ENCODE results near the gene SNAI3.

Gene SNAI3

GRCh38 chr16:88651989-88652761 lies 34.1 kb downstream of the SNAI3 start:
- DNase-seq (ENCODE audit: low read depth in 2 of 2, low spot score in 1 of 2) = no peak

GRCh38 chr16:88651276-88651988 lies 34.9 kb downstream of the SNAI3 start:
- peak in 1 of 2 donors; percentile 50 for DNase-seq (ENCODE audit: low read depth in 2 of 2, low spot score in 1 of 2)

GRCh38 chr16:88650749-88651275 lies 35.5 kb downstream of the SNAI3 start, which contains the start of gene CYBA:
CYBA (minus strand) TSS chr16:88651053; CDS start chr16:88651013, 40 bp downstream.
- DNase-seq (ENCODE audit: low read depth in 2 of 2, low spot score in 1 of 2) = peak; percentile 49 to 61

- DNase-seq (ENCODE audit: low read depth in 2 of 2, low spot score in 1 of 2) = no peak
Observed at GRCh38 chr16:88649924-88650748, 36.2 kb downstream of the SNAI3 start.

GRCh38 chr16:88649195-88649923 lies 36.9 kb downstream of the SNAI3 start:
- DNase-seq (ENCODE audit: low read depth in 2 of 2, low spot score in 1 of 2) = no peak

- DNase-seq (ENCODE audit: low read depth in 2 of 2, low spot score in 1 of 2) = no peak
Observed at GRCh38 chr16:88647178-88648070, 38.9 kb downstream of the SNAI3 start.

- no peak for DNase-seq (ENCODE audit: low read depth in 2 of 2, low spot score in 1 of 2)
Observed at GRCh38 chr16:88646345-88647034, 39.8 kb downstream of the SNAI3 start.

- no peak for DNase-seq (ENCODE audit: low read depth in 2 of 2, low spot score in 1 of 2)
Observed at GRCh38 chr16:88645941-88646340, 40.4 kb downstream of the SNAI3 start.

GRCh38 chr16:88645455-88645854 lies 40.9 kb downstream of the SNAI3 start:
- DNase-seq (ENCODE audit: low read depth in 2 of 2, low spot score in 1 of 2) = no peak

- no peak for DNase-seq (ENCODE audit: low read depth in 2 of 2, low spot score in 1 of 2)
Observed at GRCh38 chr16:88643644-88643932, 42.7 kb downstream of the SNAI3 start.

- DNase-seq (ENCODE audit: low read depth in 2 of 2, low spot score in 1 of 2) = no peak
Observed at GRCh38 chr16:88642881-88643643, 43.2 kb downstream of the SNAI3 start.

GRCh38 chr16:88640498-88641247 lies 45.6 kb downstream of the SNAI3 start:
- DNase-seq (ENCODE audit: low read depth in 2 of 2, low spot score in 1 of 2) = no peak

GRCh38 chr16:88640039-88640495 lies 46.2 kb downstream of the SNAI3 start:
- DNase-seq (ENCODE audit: low read depth in 2 of 2, low spot score in 1 of 2) = no peak

- no peak for DNase-seq (ENCODE audit: low read depth in 2 of 2, low spot score in 1 of 2)
Observed at GRCh38 chr16:88639231-88640038, 46.9 kb downstream of the SNAI3 start.

- no peak for DNase-seq (ENCODE audit: low read depth in 2 of 2, low spot score in 1 of 2)
Observed at GRCh38 chr16:88638323-88639230, 47.7 kb downstream of the SNAI3 start, which contains the start of gene IL17C. IL17C (plus strand) TSS chr16:88638572; CDS start chr16:88638642, 70 bp downstream.

Measured in stimulated activated CD8-positive, alpha-beta memory T cell treated with anti-CD3 and anti-CD28 coated beads, Interleukin-4, amount 100 ng/mL, for 4 hours (primary cell).